Endothelial cell of umbilical vein (primary cell): Measurements from ENCODE around the gene RILPL1. TPM values are rescaled to one million over a fixed set of nuclear protein-coding genes. Genes with fewer than 3 reads are reported as not detected.

Source experiments
- BruUV-seq: library from RNA; stranded (reverse); fragments of 400-500 nt; replicated peaks from 2 replicates; lab custom pipeline; 2021; lab: Mats Ljungman, UMichigan
- CTCF ChIA-PET: fragments of 300-600, 350-600 bp; sonication (Branson Sonifier 250); formaldehyde crosslinking; loops from one replicate; lab custom pipeline; 2021; ENCODE audit warnings: antibody characterized with exemption, inconsistent platforms; lab: Charles Lee
- POLR2A ChIA-PET: fragments of 300-600, 350-600 bp; sonication (Branson Sonifier 250); formaldehyde crosslinking; loops from one replicate; lab custom pipeline; 2021; ENCODE audit warnings: antibody characterized with exemption, inconsistent platforms; lab: Charles Lee
- DNase-seq: peaks from one replicate; pipeline ENCODE4 v3.0.0-alpha.2; 2011; ENCODE audit warnings: low read depth, low spot score
- FAIRE-seq: peaks from 2 replicates; lab custom pipeline; 2011; peaks lifted over from hg19 to GRCh38; lab: Jason Lieb, UNC
- H2AFZ ChIP-seq: 2 replicates; pipeline ENCODE4 v1.6.0; 2012; ENCODE audit warnings: low read depth, low read length, control low read depth, inconsistent platforms
- H3K27ac ChIP-seq: 2 replicates; pipeline ENCODE4 v1.5.1; 2011; ENCODE audit warnings: low read depth, mild to moderate bottlenecking, control low read depth, low read length, moderate library complexity; ENCODE audit not compliant: insufficient read depth
- H3K27me3 ChIP-seq, 2 experiments: 2 replicates each; pipeline versions ENCODE4 v1.6.0 to v1.6.1; 2011; ENCODE audit warnings: low read length in 2 of 2, mixed read lengths in 1 of 2; ENCODE audit not compliant: control insufficient read depth in 2 of 2, insufficient read depth in 2 of 2
- H3K36me3 ChIP-seq, 2 experiments: 2 replicates in 1 of 2; 3 replicates in 1 of 2; pipeline ENCODE4 v1.5.1; 2011; ENCODE audit warnings: low read length in 2 of 2, mild to moderate bottlenecking in 1 of 2, moderate library complexity in 1 of 2; ENCODE audit not compliant: control insufficient read depth in 2 of 2, insufficient read depth in 2 of 2; ENCODE audit errors: extremely low read depth in 1 of 2
- H3K4me1 ChIP-seq: 3 replicates; pipeline ENCODE4 v1.5.1; 2011; ENCODE audit warnings: mild to moderate bottlenecking, low read length; ENCODE audit not compliant: control insufficient read depth, insufficient read depth; ENCODE audit errors: extremely low read depth
- H3K4me2 ChIP-seq: 2 replicates; pipeline ENCODE4 v1.6.1; 2011; ENCODE audit warnings: low read length, control low read depth, mixed read lengths; ENCODE audit not compliant: insufficient read depth
- H3K4me3 ChIP-seq, 3 experiments: fragments of 200-600 bp in 1 of 3; sonication (generic), shearing (Covaris generic) in 1 of 3; replicated peaks in 1 of 3; 2 replicates each; pipeline ENCODE4 v1.5.1; 2011 to 2016; ENCODE audit warnings: control low read depth in 3 of 3, low read length in 3 of 3, mild to moderate bottlenecking in 2 of 3, inconsistent platforms in 1 of 3, low read depth in 1 of 3, moderate library complexity in 1 of 3; ENCODE audit not compliant: insufficient read depth in 1 of 3
- H3K79me2 ChIP-seq: 2 replicates; pipeline ENCODE4 v1.6.0; 2012; ENCODE audit warnings: low read length, inconsistent platforms; ENCODE audit not compliant: control insufficient read depth, insufficient read depth
- H3K9ac ChIP-seq: replicated peaks from 2 replicates; pipeline ENCODE3; 2011; ENCODE audit warnings: low read length, control low read depth; ENCODE audit not compliant: insufficient read depth; ENCODE audit errors: extremely low read depth
- H3K9me1 ChIP-seq: replicated peaks from 3 replicates; pipeline ENCODE4 v1.6.0; 2011; ENCODE audit warnings: mild to moderate bottlenecking, low read length; ENCODE audit not compliant: control insufficient read depth, insufficient read depth; ENCODE audit errors: extremely low read depth
- H3K9me3 ChIP-seq: replicated peaks from 2 replicates; pipeline ENCODE4 v1.5.1; 2012; ENCODE audit warnings: low read length, inconsistent platforms; ENCODE audit not compliant: control insufficient read depth, insufficient read depth
- H4K20me1 ChIP-seq: replicated peaks from 2 replicates; pipeline ENCODE3; 2011; ENCODE audit warnings: mild to moderate bottlenecking, low read length; ENCODE audit not compliant: control insufficient read depth, insufficient read depth; ENCODE audit errors: extremely low read depth
- CTCF ChIP-seq, 2 donors: IDR thresholded peaks; 1 replicate in 1 of 2; 2 replicates in 1 of 2; pipeline ENCODE4 v1.5.1; 2011; ENCODE audit warnings: low read length in 2 of 2, mild to moderate bottlenecking in 2 of 2, moderate library complexity in 2 of 2, control low read depth in 1 of 2, inconsistent platforms in 1 of 2, low read depth in 1 of 2; ENCODE audit not compliant: insufficient read depth in 1 of 2; ENCODE audit errors: extremely low read depth in 1 of 2
- EZH2 ChIP-seq: IDR thresholded peaks from 2 replicates; pipeline ENCODE4 v1.6.1; 2012; ENCODE audit warnings: borderline replicate concordance, low read depth, mild to moderate bottlenecking, moderate library complexity, low read length, inconsistent platforms; ENCODE audit not compliant: severe bottlenecking
- FOS ChIP-seq: IDR thresholded peaks from 2 replicates; pipeline ENCODE4 v1.6.1; 2011; ENCODE audit warnings: mild to moderate bottlenecking, low read length, moderate library complexity, borderline replicate concordance; ENCODE audit not compliant: insufficient read depth
- GATA2 ChIP-seq: IDR thresholded peaks from 2 replicates; pipeline ENCODE4 v1.7.0; 2011; ENCODE audit warnings: low read depth, mild to moderate bottlenecking, moderate library complexity, mixed read lengths, low read length; ENCODE audit not compliant: insufficient read length, insufficient read depth
- JUN ChIP-seq: IDR thresholded peaks from 2 replicates; pipeline ENCODE4 v1.6.1; 2011; ENCODE audit warnings: borderline replicate concordance, low read depth; ENCODE audit not compliant: insufficient read length, insufficient read depth
- MAX ChIP-seq: IDR thresholded peaks from 2 replicates; pipeline ENCODE4 v1.6.1; 2011; ENCODE audit not compliant: insufficient read depth, insufficient read length
- MYC ChIP-seq: IDR thresholded peaks from one replicate; pipeline ENCODE4 v1.6.1; 2011; ENCODE audit warnings: mild to moderate bottlenecking, low read depth, low read length
- POLR2A ChIP-seq: IDR thresholded peaks from 2 replicates; pipeline ENCODE4 v1.6.1; 2012; ENCODE audit warnings: low read depth, mild to moderate bottlenecking, control low read depth, low read length
- POLR2AphosphoS5 ChIP-seq: IDR thresholded peaks from 2 replicates; pipeline ENCODE4 v1.6.1; 2012; ENCODE audit warnings: low read depth, mild to moderate bottlenecking, control low read depth, low read length, moderate library complexity; ENCODE audit not compliant: insufficient read depth
- dilution Hi-C: fragments of 300-500 bp; cut with MboI; formaldehyde crosslinking; loops from one replicate; pipeline ENCODE4 v1.15.0; 2019; ENCODE audit warnings: low sequenced_read_pairs; ENCODE audit not compliant: extremely low pct_ligation_motif_present
- intact Hi-C: fragments of 100-400 bp; cut with micrococcal nuclease; formaldehyde crosslinking; loops from one replicate; pipeline ENCODE4 v1.10.0; 2022
- polyA plus RNA-seq, 4 experiments: library from polyadenylated mRNA; depleted of rRNA in 3 of 4; stranded (reverse) in 3 of 4; unstranded in 1 of 4; fragments of >200 nt; gene quantifications; 2 replicates each; pipeline versions ENCODE4 v1.2.1 to v1.2.3, GENCODE V29; 2011 to 2012; ENCODE audit warnings: missing spikeins in 1 of 4
- total RNA-seq: library from RNA; stranded (reverse); gene quantifications from 2 replicates; pipeline ENCODE4 v1.2.3, GENCODE V29; 2021

The RILPL1 gene
- total and polyA plus RNA-seq, 2 donors (not counting 3 experiments of a cell fraction or from before 2014, with no cell fraction given) = 30.4 to 34.3 TPM

GRCh38 chr12:123468786-123469185 is 64.7 kb downstream of the RILPL1 start:
- no TSS peak for BruUV-seq
- no peaks in the 10 kb centered on the region for H3K9me3 ChIP-seq
- H3K27me3 ChIP-seq = no peaks in the 10 kb centered on the region
- no peak overlapping the region for H3K9ac ChIP-seq
- H3K9me1 ChIP-seq = no peaks in the 10 kb centered on the region
- no peak overlapping the region for H2AFZ ChIP-seq
- ChIA-PET POLR2A (no interaction called here), CTCF (interaction anchor here (1.0 to 1.2 kb wide), 3 partner anchors 9 to 115 kb away, joined by 3 to 11 read pairs (median 4); partner anchors contain the start of gene TMED2)
- dilution Hi-C loops = no loop called here
- TF ChIP-seq POLR2A = no peak
- TF ChIP-seq MYC = no peak
- no peak for TF ChIP-seq GATA2
- TF ChIP-seq MAX = no peak
- TF ChIP-seq POLR2AphosphoS5 = no peak
- no peak for TF ChIP-seq CTCF (IDR thresholded peaks at IDR 0.05; ENCODE audit: extremely low read depth in 1 of 2, insufficient read depth in 1 of 2, low read depth in 1 of 2, low read length in 2 of 2)
- no peak for TF ChIP-seq FOS
- TF ChIP-seq JUN = no peak
- no peak for TF ChIP-seq EZH2
- H3K27ac ChIP-seq = no peak overlapping the region
- no peak for DNase-seq
- H3K4me3 ChIP-seq = no peak overlapping the region
- intact Hi-C loops = no loop called here
- no peak overlapping the region for H3K4me2 ChIP-seq
- no peaks in the 10 kb centered on the region for H3K4me1 ChIP-seq
- FAIRE-seq = no peak
- H3K36me3 ChIP-seq = peaks cover 10 to 14% of the 10 kb centered on the region in 2 experiments
- peaks cover 8% of the 10 kb centered on the region for H3K79me2 ChIP-seq
- H4K20me1 ChIP-seq = no peaks in the 10 kb centered on the region
